Keratinocyte (primary cell): ENCODE measurements around the gene TJP3. TPM values are rescaled to one million over a fixed set of nuclear protein-coding genes. Genes with fewer than 3 reads are reported as not detected.

Experiments used
- DNase-seq: peaks from one replicate; pipeline ENCODE4 v3.0.0-alpha.2; 2011; ENCODE audit warnings: low read depth, missing footprints, low spot score
- FAIRE-seq: peaks from 2 replicates; lab custom pipeline; 2011; peaks lifted over from hg19 to GRCh38; lab: Jason Lieb, UNC
- H2AFZ ChIP-seq: 2 replicates; pipeline ENCODE4 v1.6.0; 2012; ENCODE audit warnings: low read length, control low read depth, inconsistent platforms; ENCODE audit not compliant: control insufficient read depth
- H3K27ac ChIP-seq: 2 replicates; pipeline ENCODE4 v1.5.1; 2011; ENCODE audit warnings: low read length; ENCODE audit not compliant: control insufficient read depth, insufficient read depth
- H3K27me3 ChIP-seq: 3 replicates; pipeline ENCODE4 v1.6.0; 2011; ENCODE audit warnings: low read length; ENCODE audit not compliant: control insufficient read depth, insufficient read depth; ENCODE audit errors: extremely low read depth
- H3K36me3 ChIP-seq, 2 experiments: 2 replicates in 1 of 2; 3 replicates in 1 of 2; pipeline ENCODE4 v1.5.1; 2011; ENCODE audit warnings: low read length in 2 of 2, mild to moderate bottlenecking in 1 of 2; ENCODE audit not compliant: control insufficient read depth in 2 of 2, insufficient read depth in 2 of 2; ENCODE audit errors: extremely low read depth in 1 of 2
- H3K4me1 ChIP-seq: 3 replicates; pipeline ENCODE4 v1.5.1; 2011; ENCODE audit warnings: low read length; ENCODE audit not compliant: control insufficient read depth, insufficient read depth; ENCODE audit errors: extremely low read depth
- H3K4me2 ChIP-seq: 3 replicates; pipeline ENCODE4 v1.6.0; 2011; ENCODE audit warnings: low read depth, low read length; ENCODE audit not compliant: control insufficient read depth, insufficient read depth; ENCODE audit errors: extremely low read depth
- H3K4me3 ChIP-seq, 3 experiments: fragments of 200-600 bp in 1 of 3; sonication (generic) in 1 of 3; 2 replicates in 2 of 3; 3 replicates in 1 of 3; pipeline ENCODE4 v1.5.1; 2011 to 2016; ENCODE audit warnings: low read length in 3 of 3, mild to moderate bottlenecking in 3 of 3, control low read depth in 2 of 3, inconsistent platforms in 1 of 3, low read depth in 1 of 3, mixed read lengths in 1 of 3, mixed run types in 1 of 3, moderate library complexity in 1 of 3; ENCODE audit not compliant: control insufficient read depth in 2 of 3, insufficient read depth in 2 of 3; ENCODE audit errors: extremely low read depth in 1 of 3
- H3K79me2 ChIP-seq: 2 replicates; pipeline ENCODE4 v1.6.0; 2012; ENCODE audit warnings: low read length; ENCODE audit not compliant: control insufficient read depth, insufficient read depth
- H3K9ac ChIP-seq: 3 replicates; pipeline ENCODE4 v1.6.0; 2011; ENCODE audit warnings: low read length; ENCODE audit not compliant: control insufficient read depth, insufficient read depth; ENCODE audit errors: extremely low read depth
- H3K9me1 ChIP-seq: 3 replicates; pipeline ENCODE4 v1.6.0; 2011; ENCODE audit warnings: low read length; ENCODE audit not compliant: control insufficient read depth, insufficient read depth; ENCODE audit errors: extremely low read depth
- H3K9me3 ChIP-seq: 2 replicates; pipeline ENCODE4 v1.5.1; 2012; ENCODE audit warnings: low read depth, low read length; ENCODE audit not compliant: control insufficient read depth
- H4K20me1 ChIP-seq: 3 replicates; pipeline ENCODE4 v1.6.0; 2011; ENCODE audit warnings: low read length; ENCODE audit not compliant: control insufficient read depth, insufficient read depth; ENCODE audit errors: extremely low read depth
- CTCF ChIP-seq, 3 experiments: IDR thresholded peaks in 1 of 3; conservative IDR thresholded peaks in 1 of 3; optimal IDR thresholded peaks in 1 of 3; 2 replicates in 2 of 3; 3 replicates in 1 of 3; pipeline versions ENCODE3 to v1.5.1; 2011; ENCODE audit warnings: low read length in 3 of 3, mild to moderate bottlenecking in 3 of 3, moderate library complexity in 2 of 3, control low read depth in 1 of 3, inconsistent platforms in 1 of 3; ENCODE audit not compliant: insufficient read depth in 2 of 3; ENCODE audit errors: extremely low read depth in 1 of 3
- EZH2 ChIP-seq: IDR thresholded peaks from one replicate; pipeline ENCODE4 v1.6.1; 2012; ENCODE audit warnings: inconsistent platforms, mild to moderate bottlenecking, low read length, moderate library complexity
- dilution Hi-C: fragments of 300-500 bp; cut with MboI; formaldehyde crosslinking; loops from one replicate; pipeline ENCODE4 v1.7.0; 2020; ENCODE audit warnings: low sequenced_read_pairs; ENCODE audit not compliant: extremely low pct_ligation_motif_present
- polyA plus RNA-seq, 5 experiments: library from polyadenylated mRNA; depleted of rRNA in 3 of 5; stranded (reverse) in 3 of 5; stranded (forward) in 1 of 5; unstranded in 1 of 5; fragments of >200 nt; gene quantifications; 1 replicate in 1 of 5; 2 replicates in 3 of 5; 3 replicates in 1 of 5; pipeline versions ENCODE4 v1.2.1 to v1.2.3, GENCODE V29; 2011 to 2012; ENCODE audit warnings: missing spikeins in 2 of 5, low read depth in 1 of 5, low replicate concordance in 1 of 5

TJP3 gene
- polyA plus RNA-seq, 1 donor (not counting 4 experiments of a cell fraction or from before 2014, with no cell fraction given), result 0.08 TPM

GRCh38 chr19:3776479-3777040 lies 68.4 kb downstream of the TJP3 start:
- no peak for FAIRE-seq
- H3K9ac ChIP-seq, result no peak overlapping the region
- no peaks in the 10 kb centered on the region for H3K4me1 ChIP-seq
- TF ChIP-seq CTCF (optimal IDR thresholded peaks at IDR 0.05 in 1 of 3, IDR thresholded peaks at IDR 0.05 in 1 of 3, conservative IDR thresholded peaks at IDR 0.05 in 1 of 3; ENCODE audit: extremely low read depth in 1 of 3, insufficient read depth in 2 of 3, low read length in 3 of 3) (no peak), EZH2 (no peak)
- no peak overlapping the region for H3K4me2 ChIP-seq
- no peak overlapping the region for H3K27ac ChIP-seq
- no peak overlapping the region for H3K4me3 ChIP-seq
- dilution Hi-C loops, result no loop called here
- H2AFZ ChIP-seq, result no peak overlapping the region
- H3K36me3 ChIP-seq, result no peaks in the 10 kb centered on the region
- no peaks in the 10 kb centered on the region for H3K9me1 ChIP-seq
- H3K79me2 ChIP-seq, result no peaks in the 10 kb centered on the region
- no peaks in the 10 kb centered on the region for H3K27me3 ChIP-seq
- no peaks in the 10 kb centered on the region for H3K9me3 ChIP-seq
- no peak for DNase-seq
- H4K20me1 ChIP-seq, result no peaks in the 10 kb centered on the region

GRCh38 chr19:3778104-3778867 lies 70.1 kb downstream of the TJP3 start:
- FAIRE-seq, result no peak
- no peak for DNase-seq
- Histone ChIP-seq H4K20me1 (no peaks in the 10 kb centered on the region), H3K36me3 (no peaks in the 10 kb centered on the region), H3K27ac (no peak overlapping the region), H3K4me2 (no peak overlapping the region), H3K4me1 (no peaks in the 10 kb centered on the region), H3K9me3 (peaks cover 6% of the 10 kb centered on the region), H3K9me1 (no peaks in the 10 kb centered on the region), H2AFZ (no peak overlapping the region), H3K27me3 (no peaks in the 10 kb centered on the region), H3K9ac (no peak overlapping the region), H3K4me3 (no peak overlapping the region), H3K79me2 (no peaks in the 10 kb centered on the region)
- dilution Hi-C loops, result no loop called here
- TF ChIP-seq EZH2, result no peak
- no peak for TF ChIP-seq CTCF (optimal IDR thresholded peaks at IDR 0.05 in 1 of 3, IDR thresholded peaks at IDR 0.05 in 1 of 3, conservative IDR thresholded peaks at IDR 0.05 in 1 of 3; ENCODE audit: extremely low read depth in 1 of 3, insufficient read depth in 2 of 3, low read length in 3 of 3)
